Measurements from ENCODE around the gene ARSI. TPM values are rescaled to one million over a fixed set of nuclear protein-coding genes. Genes with fewer than 3 reads are reported as not detected.

The ARSI gene
- total RNA-seq, 1 experiment from 2014 or later = not detected

DNA sequence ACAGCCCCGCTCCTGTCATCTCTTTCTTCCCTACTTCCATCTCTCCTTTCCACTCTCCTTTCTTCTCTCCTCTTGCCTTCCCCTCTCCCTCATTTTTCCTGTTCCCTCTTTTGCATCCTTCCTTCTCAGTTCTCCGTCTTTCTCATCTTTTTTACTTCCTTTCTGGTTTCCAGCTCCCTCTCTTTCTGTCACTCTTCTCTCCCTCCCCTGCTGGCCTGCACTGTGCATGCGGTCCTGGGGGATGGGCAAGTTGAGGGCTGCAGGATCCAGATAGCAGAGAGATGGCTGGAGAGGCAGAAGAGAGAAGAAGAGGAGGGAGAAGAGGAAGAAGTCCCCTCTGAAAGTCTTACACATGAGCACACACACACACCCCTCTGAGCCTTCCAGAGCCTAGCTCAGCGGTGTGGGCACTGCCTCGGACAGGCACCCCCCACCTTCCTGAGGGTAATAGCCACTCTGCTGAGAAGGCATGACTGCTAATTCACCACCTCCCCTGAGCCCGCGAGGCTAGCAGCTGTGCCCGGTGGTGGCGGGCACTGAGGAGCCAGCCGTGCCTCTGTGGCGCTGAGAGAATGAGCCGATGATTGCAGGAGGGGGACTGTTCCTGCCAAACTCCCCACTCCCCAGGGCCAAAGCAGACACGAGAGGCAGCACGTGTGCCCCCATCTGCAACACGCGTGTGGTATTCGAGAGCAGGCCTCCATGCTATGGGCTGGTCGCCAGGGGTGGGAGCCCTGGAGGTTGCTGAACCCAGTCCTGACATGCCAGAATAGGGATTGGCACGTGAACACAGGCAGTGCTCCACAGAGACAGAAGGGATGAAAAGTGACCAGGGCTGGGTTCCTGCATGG is 9.4 kb downstream of the ARSI start:
- no peak for DNase-seq (ENCODE audit: low read depth)

DNA sequence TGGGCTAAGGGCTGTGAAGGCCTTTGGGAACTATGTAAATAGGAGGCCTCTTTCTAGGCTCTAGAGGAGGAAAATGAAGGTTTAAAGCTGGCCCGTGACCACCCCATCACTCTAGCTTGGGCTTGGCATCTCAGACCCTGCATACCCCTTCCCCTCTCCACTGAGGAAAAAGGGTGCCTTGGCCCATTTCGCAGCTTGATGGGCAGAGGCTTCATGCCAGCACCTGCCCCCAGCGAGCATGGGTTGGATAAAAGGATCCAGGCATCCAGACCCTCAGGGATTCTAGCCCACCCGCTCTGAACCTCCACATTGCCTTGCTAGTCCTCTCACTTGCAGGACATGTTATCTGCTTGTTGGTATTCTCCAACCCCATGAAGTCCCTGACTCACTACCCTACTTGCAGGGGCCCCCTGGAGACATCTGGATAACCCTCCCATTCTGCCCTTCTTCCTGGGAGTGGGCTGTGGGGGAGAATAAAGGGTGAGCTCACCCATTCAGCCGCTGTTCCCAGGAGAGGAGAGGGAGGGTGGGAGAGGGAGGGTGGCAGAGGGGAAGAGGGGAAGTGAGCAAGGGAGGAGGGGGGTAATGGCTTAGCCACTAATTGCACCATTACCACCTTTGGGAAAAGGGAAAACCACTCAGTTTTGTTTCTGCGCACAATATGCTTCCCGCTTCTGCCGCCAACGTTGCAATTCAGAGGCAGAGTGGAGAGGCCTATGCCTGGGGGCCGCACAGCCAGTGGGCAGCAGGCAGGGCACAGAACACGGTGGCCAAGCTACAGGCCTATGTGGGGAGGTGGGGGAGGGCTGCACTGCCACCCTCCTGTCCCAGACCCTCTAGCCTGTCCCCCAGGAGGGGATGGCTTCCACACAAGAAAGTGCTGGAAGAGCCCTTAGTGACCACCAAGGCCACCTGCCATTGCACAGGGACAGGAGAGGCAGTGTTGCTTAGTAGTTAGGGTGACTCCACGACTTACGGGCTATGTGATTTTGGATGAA is 11.0 kb downstream of the ARSI start:
- peak; percentile 34 for DNase-seq (ENCODE audit: low read depth)

DNA sequence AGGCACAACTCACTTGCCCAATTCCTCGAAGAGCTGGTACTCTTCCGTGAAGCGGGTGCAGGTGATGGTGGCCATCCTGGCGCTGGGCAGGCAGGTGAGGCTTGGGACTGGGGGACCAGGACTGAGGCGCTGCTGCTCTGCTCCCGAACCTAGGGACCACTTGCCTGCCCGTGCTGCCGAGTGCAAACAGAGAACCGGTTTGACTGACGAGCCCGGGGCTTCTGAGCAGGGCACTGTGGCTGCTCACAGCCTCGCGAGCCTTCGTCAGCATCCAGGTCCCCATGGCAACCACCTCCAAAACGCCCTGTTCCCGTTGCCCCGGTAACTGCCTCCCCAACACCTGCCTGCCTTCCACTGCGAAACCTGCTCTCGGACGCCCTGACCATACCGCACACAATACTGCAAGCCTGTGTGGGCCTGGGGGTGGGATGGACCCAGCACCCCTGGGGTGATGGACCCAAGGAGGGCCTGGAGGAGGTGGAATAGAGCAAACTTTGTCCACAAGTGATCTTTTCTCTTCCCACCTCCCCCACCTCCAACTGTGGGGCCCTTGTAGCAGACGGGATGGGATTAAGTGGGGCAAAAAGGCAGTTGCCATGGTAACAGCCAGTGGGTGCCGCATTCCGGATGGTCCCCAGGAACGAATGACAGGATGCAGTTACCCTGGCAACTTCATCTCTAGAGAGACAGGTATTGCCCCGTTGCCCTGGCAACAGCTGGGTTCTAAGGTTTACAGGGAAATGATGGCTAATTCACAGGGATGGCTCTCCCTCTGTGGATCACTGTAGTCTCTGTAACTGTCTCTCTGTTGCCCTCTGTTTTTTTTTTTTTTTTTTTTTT is 12.9 kb downstream of the ARSI start, which contains the start of gene CAMK2A:
CAMK2A (minus strand) TSS at position 223 of the 840 bp plus-strand sequence; CDS start at position 75, 148 bp downstream.
- DNase-seq (ENCODE audit: low read depth) = no peak

DNA sequence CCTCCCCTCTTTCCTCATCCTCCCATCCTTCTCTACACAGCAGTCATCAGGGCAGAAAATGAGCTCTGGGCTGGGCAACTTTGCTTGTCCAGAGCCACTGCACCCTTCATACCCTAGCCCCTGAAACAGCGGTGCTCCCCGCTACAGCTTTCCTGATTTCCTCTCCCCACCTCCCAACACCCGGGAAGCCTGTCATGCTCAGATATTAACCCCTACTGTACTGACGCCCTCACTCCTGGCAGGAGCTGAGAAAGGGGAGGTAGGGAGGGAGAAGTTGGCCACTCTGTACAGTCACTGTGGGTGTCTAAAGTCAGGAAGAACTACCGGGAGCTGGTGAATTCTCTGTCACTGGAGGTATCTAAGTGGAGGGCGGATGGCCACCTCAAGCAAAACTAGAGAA is 13.9 kb downstream of the ARSI start:
- DNase-seq (ENCODE audit: low read depth) = no peak

DNA sequence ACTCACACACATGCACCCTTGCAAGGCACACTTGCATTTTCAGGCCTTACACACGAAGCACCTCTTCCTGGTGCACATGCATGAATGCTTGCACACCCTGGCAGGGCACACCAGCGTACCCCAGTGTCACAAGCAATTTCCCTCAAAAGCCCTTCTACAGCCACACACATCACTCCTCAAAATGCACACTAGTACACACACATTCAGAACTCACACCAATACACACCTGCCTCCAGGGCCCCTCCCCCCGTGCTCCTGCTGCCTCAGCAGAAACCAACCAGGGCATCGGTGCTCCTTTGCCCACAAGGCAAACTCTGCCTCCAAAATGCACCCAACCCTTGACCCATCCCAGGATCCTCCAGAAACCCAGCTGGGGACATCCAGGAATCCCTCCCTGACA is 14.3 kb downstream of the ARSI start:
- DNase-seq (ENCODE audit: low read depth) = no peak

DNA sequence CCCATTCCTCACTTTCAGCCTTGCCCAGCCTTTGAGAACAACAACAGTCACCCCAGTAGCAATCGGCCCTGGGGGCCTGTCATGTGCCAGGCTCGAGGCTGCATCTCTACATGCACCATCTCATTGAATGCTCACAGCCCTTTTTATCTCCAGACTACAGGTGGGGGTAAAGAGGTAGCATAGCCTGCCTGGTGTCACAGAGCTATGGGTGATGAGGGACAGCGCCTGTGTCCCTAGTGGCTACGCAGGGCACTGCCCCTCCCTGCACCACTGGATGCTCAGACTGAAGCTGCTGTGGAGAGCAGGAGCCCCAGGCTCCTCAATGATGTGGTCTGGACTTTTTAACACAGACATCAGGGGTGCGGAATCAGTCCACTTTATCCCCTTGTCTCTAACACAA is 15.9 kb downstream of the ARSI start:
- no peak for DNase-seq (ENCODE audit: low read depth)

DNA sequence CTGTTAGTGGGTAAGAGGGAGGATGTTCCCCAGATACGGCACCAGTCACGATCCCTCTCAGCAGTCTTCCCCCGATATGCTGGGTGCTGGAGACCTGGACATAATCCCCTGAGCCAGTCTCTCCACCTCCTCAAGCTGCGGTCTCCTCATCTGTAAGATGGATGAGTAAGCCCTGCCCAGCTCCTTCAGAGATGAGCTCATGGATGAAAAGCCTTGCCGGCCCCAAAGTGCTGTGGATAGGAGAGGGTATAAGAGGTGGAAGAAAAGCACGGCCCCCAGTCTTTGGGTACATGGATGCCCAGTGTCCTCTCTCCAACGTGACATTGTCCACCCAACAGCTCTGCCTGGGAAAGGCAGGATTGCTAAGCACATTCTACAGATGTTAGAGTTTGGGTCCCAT is 17.6 kb downstream of the ARSI start:
- no peak for DNase-seq (ENCODE audit: low read depth)

DNA sequence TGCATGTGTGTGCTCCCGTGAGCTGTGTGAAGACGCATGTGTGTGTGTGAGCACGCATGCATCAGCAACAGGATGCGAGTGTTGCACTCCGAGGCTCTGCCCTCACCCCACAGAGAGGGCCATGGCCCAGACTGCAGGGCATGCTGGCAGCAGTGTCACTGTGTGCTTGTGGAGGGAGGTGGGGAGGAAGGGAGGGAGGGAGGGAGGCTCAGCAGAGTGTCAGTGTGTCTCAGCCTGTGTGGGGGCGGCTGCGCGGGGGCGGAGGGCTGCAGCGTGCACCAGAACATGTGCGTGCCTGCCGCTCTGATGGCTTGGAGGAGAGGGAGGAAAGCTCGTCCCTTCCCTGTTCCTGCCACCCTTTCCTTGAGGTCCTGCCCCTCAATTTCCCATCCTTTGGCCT is 18.4 kb downstream of the ARSI start:
- DNase-seq (ENCODE audit: low read depth) = no peak

DNA sequence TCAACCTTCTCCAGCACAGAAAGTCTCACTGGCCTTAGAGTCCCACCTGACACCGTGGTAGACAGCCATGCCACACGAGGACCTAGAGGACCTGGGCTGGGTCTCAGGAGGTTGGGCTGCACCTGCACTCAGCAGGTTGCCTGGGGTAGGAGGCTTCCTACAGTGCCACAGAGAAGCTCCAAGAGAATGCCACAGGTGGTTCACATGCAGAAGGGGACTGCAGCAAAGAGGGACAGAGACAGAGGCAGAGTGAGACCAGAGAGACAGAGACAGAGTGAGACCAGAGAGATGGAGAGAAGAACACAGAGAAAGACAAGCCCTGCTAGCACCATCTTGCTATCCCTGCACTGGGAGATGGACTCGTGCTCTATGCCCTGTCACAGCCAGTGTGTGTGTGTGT is 18.8 kb downstream of the ARSI start:
- no peak for DNase-seq (ENCODE audit: low read depth)

DNA sequence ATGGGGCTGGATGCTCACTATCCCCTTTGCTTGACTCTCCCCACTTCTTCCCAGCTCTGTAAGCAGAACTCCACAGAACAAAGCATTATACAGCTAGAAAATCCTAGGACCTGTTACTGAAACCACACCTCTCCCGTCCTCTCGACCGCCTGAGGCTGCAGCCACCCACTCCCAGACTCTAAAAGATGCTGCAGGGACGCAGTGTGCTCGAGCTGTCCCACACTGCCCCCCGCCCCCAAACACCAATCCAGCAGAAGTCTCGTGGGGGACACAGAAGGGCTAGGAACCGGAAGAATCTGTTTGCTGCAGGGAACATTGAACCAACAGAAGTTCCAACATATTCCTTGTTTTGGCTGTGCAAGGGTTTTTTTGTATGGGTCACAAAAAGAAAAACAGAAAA is 20.7 kb downstream of the ARSI start:
- no peak for DNase-seq (ENCODE audit: low read depth)

DNA sequence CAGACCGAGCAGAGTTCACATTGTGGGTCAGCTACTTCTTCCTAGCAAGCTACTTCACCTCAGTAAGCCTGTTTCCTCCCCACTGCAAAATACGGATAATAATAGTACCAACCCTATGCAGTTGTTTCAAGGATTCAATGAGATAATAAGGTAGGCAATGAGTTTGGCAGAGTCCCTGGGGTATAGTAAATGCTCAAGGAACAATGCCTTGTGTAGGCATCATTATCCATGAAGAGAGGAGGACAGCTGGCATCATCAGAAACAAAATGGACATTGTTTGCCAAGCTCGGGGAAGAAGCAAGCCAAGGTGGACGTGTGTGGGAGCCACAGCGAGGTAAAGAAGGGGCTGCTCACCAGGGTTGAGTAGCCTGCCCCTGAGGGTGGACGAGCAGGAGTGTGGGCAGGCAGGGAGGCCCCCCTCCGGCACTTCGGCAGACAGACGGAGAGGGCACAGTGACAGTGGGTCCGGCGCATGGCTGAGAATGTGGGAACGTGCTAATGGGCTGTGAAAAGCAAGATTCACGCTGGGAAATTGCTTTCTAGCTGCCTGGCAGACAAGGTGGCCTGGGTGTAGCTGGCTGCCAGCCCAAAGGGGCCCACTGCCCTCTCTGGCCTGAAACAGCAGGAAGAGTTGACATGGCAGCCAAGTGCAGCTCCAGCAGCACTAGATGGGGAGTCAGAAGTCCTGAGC is 23.2 kb downstream of the ARSI start:
- no peak for DNase-seq (ENCODE audit: low read depth)

DNA sequence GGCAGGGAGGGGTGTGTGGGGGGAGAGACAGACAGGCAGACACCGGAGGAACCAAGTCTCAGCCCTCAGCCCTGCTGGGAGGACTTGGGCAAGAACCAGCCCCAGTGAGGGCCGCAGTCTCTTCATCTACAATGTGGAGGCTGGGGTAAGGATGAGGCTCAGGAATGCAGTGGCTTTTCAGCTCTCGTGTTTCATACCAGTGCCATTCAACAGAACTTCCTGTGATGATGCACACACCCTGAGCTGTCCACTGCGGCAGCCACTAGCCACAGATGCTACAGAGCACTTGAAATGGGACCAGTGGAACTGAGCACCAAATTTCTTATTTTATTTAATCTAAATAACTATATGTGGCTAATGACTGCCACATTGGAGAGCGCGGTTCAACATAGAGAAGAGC is 23.8 kb downstream of the ARSI start:
- peak; percentile 82 for DNase-seq (ENCODE audit: low read depth)

DNA sequence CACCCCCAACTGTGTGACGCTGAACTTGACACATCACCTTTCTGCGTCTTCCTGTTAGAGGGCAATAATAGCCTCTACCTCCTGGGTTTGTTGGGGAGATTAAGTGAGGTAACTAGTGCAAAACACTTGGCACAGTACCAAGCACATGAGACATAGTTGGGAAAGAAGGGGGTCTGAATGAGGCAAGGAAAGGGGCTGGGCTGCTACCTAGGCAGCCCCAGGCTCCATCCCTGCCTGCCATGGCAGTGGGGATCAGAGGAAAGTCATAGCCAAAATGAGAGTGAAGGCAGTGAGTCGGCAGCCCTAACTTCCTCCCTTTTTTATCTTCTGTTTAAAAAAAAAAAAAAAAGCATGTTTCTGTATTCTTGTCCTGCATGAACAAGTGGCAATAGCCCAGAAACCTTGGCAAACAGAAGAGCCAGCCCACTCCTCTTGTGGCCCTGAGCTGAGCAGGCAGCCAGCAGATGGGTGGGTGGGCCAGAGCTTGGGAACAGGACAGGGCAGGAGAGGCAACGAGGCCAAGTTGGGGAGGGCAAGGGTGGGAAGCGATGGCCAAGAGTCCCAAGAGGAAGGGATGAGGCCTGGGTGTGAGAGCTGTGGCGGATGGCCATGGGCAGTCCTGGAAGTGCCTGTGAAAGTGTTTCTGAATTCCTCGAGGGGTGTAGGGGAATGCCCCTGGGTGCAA is 24.5 kb downstream of the ARSI start:
- DNase-seq (ENCODE audit: low read depth) = peak; percentile 18

DNA sequence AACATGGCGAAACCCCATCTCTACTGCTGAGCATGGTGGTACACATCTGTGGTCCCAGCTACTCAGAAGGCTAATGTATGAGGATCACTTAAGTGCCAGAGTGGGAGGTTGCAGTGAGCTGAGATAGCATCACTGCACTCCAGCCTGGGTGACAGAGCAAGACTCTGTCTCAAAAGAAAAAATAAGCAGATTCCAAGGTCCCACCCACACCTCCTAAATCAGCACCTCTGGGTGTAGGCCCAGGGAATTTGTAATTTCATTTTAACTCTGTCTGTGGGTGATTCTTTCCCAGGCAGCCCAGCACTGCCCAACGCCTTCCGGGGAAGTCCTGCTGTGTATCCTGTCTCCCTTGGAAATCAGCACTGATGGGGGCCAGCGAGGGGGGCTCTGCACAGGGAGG is 25.7 kb downstream of the ARSI start:
- DNase-seq (ENCODE audit: low read depth) = no peak

DNA sequence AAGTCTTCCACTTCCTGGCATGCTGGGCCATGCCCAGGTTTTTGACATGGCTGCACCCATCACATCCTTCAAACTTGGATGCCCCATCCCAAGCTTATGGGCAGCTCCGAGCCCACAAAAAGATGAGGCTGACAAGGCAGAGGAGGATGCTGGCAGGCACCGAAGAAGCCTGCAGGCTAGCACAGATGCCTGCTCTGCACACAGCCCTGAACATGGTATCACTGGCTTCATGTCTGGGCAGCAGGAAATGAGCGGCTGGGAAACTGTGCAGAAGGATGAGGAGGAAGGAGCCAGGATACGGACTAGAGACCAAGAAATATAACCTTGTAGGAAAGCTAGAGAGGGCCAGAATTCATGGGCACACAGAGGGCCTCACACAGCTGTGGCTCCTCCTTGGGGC is 27.9 kb downstream of the ARSI start:
- DNase-seq (ENCODE audit: low read depth) = no peak

DNA sequence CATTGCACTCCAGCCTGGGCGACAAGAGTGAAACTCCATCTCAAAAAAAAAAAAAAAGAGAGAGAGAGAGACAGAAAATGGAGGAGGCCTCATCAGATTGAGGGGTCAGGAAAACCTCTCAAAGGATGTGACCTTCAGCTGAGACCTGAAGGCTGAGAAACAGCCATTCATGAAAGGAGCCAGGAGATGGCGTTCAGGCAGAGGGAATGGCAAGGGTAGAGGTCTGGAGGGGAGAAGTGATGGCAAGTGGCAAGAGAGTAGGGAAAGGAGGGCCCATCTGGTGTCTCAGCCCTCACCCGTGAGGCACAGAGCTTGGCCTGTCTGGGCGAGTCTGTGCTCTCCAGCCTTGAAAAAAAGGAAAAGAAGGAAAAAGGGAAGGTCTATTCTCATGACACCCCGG is 30.2 kb downstream of the ARSI start:
- peak; percentile 69 for DNase-seq (ENCODE audit: low read depth)

DNA sequence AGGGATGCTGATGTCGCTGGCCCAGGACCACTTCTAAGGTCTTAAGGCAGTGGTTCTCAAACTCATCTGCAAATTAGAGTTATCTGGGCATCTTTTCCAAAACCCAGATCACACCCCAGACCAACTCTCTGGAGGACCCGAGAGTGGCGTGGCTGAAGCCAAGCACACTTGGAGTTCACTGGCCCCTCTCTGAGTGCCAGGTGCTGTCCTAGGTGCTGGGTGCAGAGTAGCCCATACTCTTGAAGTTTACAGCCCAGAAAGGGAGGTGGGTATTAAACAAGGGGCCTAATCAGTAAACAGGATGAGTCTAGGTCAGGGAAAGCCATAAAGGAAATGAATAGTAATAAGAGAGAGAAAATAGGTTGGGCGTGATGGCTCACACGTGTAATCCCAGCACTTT is 30.8 kb downstream of the ARSI start:
- no peak for DNase-seq (ENCODE audit: low read depth)

DNA sequence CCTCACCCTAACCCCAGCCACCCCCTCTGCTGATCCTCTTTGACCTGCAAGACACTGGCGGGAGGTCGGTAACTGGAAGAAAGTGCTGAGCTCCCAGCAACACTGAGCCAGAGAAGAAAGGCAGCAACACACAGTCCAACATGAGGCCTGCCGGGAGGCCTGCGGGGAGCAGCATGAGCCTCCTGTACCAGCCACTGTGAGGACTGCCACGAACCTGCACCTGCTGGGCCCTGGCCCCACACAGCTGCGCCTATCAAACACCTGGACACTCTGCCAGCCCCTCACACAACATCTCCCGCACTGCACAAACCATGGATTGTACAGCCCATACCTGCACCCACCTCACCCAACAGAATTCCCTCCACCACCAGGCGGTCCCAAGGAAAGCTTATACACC is 31.4 kb downstream of the ARSI start:
- DNase-seq (ENCODE audit: low read depth) = no peak

DNA sequence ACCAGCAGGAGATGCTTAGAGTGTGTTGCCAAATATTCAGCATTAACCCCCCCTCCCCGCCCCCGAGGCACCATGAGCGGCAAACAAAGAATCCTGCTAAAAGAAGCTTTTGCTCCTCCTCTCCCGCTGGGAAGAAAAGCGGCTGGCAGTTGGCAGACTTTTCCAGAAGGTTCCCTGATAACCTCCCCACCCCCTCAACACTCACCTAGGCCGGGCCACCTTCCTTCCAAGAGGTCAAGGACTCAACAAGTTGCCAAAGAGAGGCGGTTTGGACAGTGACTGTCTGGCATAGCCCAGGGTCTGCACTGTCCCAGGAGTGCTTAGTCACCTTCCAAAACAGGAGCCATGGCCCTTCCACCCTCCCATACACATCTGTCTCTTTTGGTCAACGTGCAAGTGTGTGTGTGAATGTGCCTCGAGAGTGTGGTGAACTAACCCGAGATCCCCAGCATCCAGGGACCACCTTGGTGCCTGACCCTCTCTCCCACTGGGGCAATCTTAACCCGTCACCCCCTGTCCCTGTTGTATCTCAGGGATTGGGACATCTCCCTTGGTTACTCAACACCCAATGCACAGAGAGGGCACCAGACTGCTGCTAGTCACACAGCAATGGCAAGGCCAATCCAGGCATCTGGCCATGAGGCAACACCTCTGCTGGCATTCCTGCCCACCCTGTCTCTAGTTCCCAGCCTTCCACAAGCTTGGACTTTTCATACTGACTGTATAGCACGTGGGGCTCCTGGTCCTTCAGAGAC is 32.0 kb downstream of the ARSI start:
- DNase-seq (ENCODE audit: low read depth) = no peak

DNA sequence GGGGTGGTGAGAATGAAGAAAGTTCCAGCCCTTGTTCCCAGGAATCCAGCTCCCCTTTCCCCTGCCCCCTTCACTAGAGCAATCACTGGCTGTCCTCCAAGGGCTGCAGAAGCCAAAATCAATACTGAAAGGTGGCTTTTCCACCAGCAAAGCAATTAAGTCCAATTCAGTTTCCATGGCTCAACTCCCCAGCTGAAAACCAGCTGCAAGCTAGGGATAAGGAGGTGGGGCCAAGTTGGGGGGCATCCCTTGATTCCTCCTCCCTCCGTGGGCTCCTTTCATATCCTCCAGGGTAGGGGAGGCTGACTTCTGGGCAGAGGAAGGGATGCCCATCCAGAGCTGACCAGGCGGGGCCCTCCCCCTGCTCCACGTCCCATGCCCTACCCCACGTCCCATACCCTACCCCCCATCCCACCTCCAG is 35.8 kb downstream of the ARSI start:
- no peak for DNase-seq (ENCODE audit: low read depth)

Measured in RPMI7951 (cell line).